ENCODE data around the gene DNASE1L2.

The DNASE1L2 gene, protein sequence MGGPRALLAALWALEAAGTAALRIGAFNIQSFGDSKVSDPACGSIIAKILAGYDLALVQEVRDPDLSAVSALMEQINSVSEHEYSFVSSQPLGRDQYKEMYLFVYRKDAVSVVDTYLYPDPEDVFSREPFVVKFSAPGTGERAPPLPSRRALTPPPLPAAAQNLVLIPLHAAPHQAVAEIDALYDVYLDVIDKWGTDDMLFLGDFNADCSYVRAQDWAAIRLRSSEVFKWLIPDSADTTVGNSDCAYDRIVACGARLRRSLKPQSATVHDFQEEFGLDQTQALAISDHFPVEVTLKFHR

DNA sequence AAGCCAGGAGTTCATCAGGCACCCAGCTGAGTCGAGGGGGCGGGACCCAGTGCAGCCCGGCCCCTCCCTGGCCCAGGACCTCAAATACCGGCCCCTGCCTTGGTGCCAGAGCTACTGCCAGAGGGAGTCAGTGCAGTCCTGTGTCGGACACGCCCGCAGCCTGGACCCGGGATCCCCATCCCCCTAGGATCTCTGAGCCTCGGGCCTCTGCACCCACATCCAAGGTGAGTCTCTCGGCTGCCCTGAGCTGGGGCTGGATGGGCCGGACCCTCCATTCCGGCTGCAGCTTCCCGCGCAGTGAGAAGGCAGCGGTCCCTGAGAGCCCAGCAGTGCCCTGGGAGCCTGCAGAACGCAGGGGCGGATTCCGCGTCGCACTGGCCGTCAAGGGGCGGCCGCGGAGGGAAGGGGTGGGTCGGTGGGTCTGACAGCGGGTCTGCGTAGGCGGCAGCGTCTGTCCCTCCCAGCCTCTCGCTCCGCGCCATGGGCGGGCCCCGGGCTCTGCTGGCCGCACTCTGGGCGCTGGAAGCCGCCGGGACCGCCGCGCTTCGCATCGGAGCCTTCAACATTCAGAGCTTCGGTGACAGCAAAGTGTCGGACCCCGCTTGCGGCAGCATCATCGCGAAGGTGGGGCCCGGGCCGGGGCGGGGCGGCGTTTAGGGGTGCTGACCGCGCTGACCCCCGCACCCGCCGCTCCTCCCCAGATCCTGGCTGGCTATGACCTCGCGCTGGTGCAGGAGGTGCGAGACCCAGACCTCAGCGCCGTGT, at the start of gene DNASE1L2:
TSS of gene DNASE1L2 (plus strand) at position 108 of the 765 bp plus-strand sequence. CDS start at position 481, 373 bp downstream.
- TF ChIP-seq, protein P1, sequence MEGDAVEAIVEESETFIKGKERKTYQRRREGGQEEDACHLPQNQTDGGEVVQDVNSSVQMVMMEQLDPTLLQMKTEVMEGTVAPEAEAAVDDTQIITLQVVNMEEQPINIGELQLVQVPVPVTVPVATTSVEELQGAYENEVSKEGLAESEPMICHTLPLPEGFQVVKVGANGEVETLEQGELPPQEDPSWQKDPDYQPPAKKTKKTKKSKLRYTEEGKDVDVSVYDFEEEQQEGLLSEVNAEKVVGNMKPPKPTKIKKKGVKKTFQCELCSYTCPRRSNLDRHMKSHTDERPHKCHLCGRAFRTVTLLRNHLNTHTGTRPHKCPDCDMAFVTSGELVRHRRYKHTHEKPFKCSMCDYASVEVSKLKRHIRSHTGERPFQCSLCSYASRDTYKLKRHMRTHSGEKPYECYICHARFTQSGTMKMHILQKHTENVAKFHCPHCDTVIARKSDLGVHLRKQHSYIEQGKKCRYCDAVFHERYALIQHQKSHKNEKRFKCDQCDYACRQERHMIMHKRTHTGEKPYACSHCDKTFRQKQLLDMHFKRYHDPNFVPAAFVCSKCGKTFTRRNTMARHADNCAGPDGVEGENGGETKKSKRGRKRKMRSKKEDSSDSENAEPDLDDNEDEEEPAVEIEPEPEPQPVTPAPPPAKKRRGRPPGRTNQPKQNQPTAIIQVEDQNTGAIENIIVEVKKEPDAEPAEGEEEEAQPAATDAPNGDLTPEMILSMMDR (conservative IDR thresholded peaks at IDR 0.05; ENCODE audit: low read depth, low read length), result no peak
- DNase-seq (ENCODE audit: low read depth), result no peak
- peak within 1 kb of the TSS; percentile 23 for H3K4me3 ChIP-seq (ENCODE audit: low read length)

DNA sequence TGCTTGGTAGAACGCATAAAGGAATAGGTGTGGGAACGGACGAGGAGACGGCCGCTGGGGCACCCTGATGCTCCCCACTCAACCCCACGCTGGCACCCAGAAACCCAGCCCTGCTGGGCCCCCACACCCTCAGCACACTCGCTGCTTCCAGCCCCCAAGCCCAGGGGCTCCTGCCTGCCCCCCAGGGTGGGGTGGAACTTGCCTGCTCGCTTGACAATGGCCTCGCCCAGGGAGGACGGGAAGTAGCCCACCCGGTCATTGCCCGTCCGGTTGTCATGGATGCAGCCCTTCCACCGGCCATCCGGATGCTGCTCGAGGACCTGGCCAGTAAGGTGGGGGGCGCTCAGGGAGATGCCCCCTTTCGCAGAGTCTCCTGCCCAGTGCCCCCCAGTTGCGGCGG, 49.7 kb upstream of the DNASE1L2 start:
- no peak overlapping the region for H3K4me3 ChIP-seq (ENCODE audit: low read length)
- TF ChIP-seq, protein P1 (conservative IDR thresholded peaks at IDR 0.05; ENCODE audit: low read depth, low read length), result no peak
- DNase-seq (ENCODE audit: low read depth), result no peak

DNA sequence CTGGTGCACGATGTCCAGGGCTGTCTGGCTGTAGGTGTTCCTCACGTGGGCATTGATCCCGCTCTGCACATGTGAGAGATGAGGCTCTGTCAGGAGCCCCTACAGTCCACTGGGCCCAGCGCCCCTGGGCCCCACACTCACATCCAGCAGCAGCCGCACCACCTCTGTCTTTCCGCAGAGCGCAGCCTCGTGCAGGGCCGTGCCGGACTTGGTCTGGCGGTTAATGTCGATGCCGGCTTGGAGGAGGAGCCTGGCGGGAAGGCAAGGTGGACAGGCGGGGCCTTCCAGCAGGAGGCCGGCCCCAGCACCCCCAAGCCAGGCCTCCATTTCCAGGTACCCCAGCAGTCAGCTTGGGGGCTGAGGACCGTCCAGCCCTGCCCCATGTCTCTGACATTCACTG, 49.0 kb upstream of the DNASE1L2 start:
- no peak overlapping the region for H3K4me3 ChIP-seq (ENCODE audit: low read length)
- DNase-seq (ENCODE audit: low read depth), result no peak
- TF ChIP-seq, protein P1 (conservative IDR thresholded peaks at IDR 0.05; ENCODE audit: low read depth, low read length), result no peak

DNA sequence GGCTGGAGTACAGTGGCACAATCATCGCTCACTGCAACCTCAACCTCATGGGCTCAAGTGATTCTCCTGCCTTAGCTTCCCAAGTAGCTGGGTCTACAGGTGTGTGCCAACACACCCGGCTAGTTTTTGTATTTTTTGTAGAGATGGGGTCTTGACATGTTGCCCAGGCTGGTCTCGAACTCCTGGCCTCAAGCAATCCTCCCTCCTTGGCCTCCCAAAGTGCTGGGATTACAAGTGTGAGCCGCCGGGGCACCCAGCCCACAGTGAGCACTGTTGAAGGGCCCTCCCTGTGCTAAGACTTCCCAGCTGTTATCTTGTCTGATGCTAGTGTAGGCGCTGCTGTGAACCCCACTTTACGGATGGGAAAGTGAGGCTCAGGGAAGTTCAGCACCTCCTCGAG, 47.8 kb upstream of the DNASE1L2 start:
- TF ChIP-seq, protein P1 (conservative IDR thresholded peaks at IDR 0.05; ENCODE audit: low read depth, low read length), result no peak
- no peak overlapping the region for H3K4me3 ChIP-seq (ENCODE audit: low read length)
- no peak for DNase-seq (ENCODE audit: low read depth)

DNA sequence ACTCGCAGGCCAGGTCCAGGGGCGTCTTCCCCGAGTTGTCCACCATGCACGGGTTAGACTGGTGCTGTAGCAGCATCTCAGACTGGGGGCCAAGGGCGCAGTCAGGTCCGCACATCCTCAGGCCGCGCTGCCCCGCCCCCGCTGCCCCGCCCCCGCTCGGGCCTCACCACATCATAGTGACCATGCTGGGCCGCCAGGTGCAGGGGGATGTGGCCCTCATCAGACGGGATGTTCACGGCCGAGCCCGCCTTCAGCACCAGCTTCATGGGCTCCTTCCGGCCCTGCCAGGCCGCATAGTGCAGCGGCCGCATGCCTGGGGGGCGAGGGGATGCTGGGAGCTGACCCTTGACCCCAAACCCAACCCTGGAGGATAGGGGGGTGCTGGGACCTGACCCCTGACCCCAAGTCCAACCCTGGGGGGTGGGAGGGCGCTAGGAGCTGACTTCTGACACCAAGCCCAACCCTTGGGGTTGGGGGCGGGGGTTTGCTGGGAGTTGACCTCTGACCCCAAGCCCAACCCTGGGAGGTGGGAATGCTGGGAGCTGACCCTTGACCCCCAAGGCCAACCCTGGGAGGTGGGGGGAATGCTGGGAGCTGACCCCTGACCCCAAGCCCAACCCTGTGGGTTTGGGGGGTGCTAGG, 46.9 kb upstream of the DNASE1L2 start:
- no peak for DNase-seq (ENCODE audit: low read depth)
- TF ChIP-seq, protein P1 (conservative IDR thresholded peaks at IDR 0.05; ENCODE audit: low read depth, low read length), result no peak
- no peak overlapping the region for H3K4me3 ChIP-seq (ENCODE audit: low read length)

DNA sequence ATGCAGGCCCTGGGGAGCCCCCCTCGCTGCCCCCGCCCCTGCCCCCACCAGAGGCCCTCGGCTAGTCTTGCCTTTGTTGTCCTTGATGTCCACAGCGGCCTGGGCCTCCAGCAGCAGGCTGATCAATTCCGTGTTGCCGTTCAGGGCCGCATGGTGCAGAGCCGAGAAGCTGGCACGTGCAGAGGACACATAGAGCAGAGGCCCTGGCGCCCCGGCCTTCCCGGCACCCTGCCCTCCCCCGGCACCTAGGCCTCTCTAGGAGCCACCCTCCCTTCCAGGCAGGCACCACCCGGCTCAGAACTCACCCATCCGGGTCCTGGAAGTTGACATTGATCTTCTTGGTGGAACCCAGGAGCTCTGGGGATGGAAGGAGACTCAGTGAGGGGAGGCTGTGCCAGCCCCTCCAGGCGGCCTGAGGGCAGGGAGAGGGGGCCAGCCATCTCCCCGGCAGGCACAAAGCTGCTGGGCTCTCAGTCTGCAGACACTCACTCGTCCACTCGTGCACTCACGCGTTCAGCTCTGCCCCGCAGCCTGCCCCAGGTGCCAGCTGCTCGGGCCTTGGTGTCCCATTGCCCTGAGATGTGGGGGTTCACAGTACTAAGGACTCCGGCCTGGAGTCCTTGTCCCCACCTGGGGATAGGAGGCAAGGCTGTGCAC, 46.1 kb upstream of the DNASE1L2 start:
- H3K4me3 ChIP-seq (ENCODE audit: low read length), result no peak overlapping the region

More for the DNA sequence above, 46.1 kb upstream of the DNASE1L2 start:
- TF ChIP-seq, protein P1 (conservative IDR thresholded peaks at IDR 0.05; ENCODE audit: low read depth, low read length), result no peak
- no peak for DNase-seq (ENCODE audit: low read depth)

Data from retinal pigment epithelial cell (primary cell).